ENCODE data around the gene GALM.

Gene GALM

GRCh38 chr2:38629684-38630083 lies 36.2 kb upstream of the GALM start:
- H3K27ac ChIP-seq, result no peak overlapping the region
- no peak for TF ChIP-seq CTCF (conservative IDR thresholded peaks at IDR 0.05; ENCODE audit: low read depth, low read length)
- H4K20me1 ChIP-seq (ENCODE audit: insufficient read depth), result no peaks in the 10 kb centered on the region
- H3K9ac ChIP-seq, result no peak overlapping the region
- no peaks in the 10 kb centered on the region for H3K79me2 ChIP-seq (ENCODE audit: insufficient read depth, low read depth)
- H3K4me3 ChIP-seq (IDR thresholded peaks at IDR 0.05; ENCODE audit: insufficient read depth, low read depth, low read length), result no peak overlapping the region
- H3K36me3 ChIP-seq (ENCODE audit: insufficient read depth), result no peaks in the 10 kb centered on the region
- H3K4me1 ChIP-seq (ENCODE audit: low read depth, poor library complexity, severe bottlenecking), result peaks cover 17% of the 10 kb centered on the region
- H3K4me2 ChIP-seq, result no peak overlapping the region
- no peaks in the 10 kb centered on the region for H3K27me3 ChIP-seq (ENCODE audit: insufficient read depth, low read depth)
- H2AFZ ChIP-seq (ENCODE audit: low read depth), result no peak overlapping the region

GRCh38 chr2:38631976-38632375 lies 33.9 kb upstream of the GALM start:
- no peaks in the 10 kb centered on the region for H3K36me3 ChIP-seq (ENCODE audit: insufficient read depth)
- H3K4me1 ChIP-seq (ENCODE audit: low read depth, poor library complexity, severe bottlenecking), result peaks cover 30% of the 10 kb centered on the region
- H3K79me2 ChIP-seq (ENCODE audit: insufficient read depth, low read depth), result no peaks in the 10 kb centered on the region
- H3K9ac ChIP-seq, result no peak overlapping the region
- H3K4me2 ChIP-seq, result no peak overlapping the region
- no peak overlapping the region for H3K4me3 ChIP-seq (IDR thresholded peaks at IDR 0.05; ENCODE audit: insufficient read depth, low read depth, low read length)
- no peak overlapping the region for H3K27ac ChIP-seq
- H2AFZ ChIP-seq (ENCODE audit: low read depth), result no peak overlapping the region
- no peak for TF ChIP-seq CTCF (conservative IDR thresholded peaks at IDR 0.05; ENCODE audit: low read depth, low read length)
- H3K27me3 ChIP-seq (ENCODE audit: insufficient read depth, low read depth), result no peaks in the 10 kb centered on the region
- no peaks in the 10 kb centered on the region for H4K20me1 ChIP-seq (ENCODE audit: insufficient read depth)

- Histone ChIP-seq H2AFZ (ENCODE audit: low read depth) (no peak overlapping the region), H3K9ac (no peak overlapping the region), H3K4me2 (no peak overlapping the region), H3K27me3 (ENCODE audit: insufficient read depth, low read depth) (no peaks in the 10 kb centered on the region), H3K27ac (no peak overlapping the region), H3K79me2 (ENCODE audit: insufficient read depth, low read depth) (no peaks in the 10 kb centered on the region), H3K4me1 (ENCODE audit: low read depth, poor library complexity, severe bottlenecking) (peaks cover 30% of the 10 kb centered on the region), H4K20me1 (ENCODE audit: insufficient read depth) (no peaks in the 10 kb centered on the region), H3K4me3 (IDR thresholded peaks at IDR 0.05; ENCODE audit: insufficient read depth, low read depth, low read length) (no peak overlapping the region), H3K36me3 (ENCODE audit: insufficient read depth) (no peaks in the 10 kb centered on the region)
- no peak for TF ChIP-seq CTCF (conservative IDR thresholded peaks at IDR 0.05; ENCODE audit: low read depth, low read length)
Measured at GRCh38 chr2:38632980-38633379, 32.9 kb upstream of the GALM start.

- peaks cover 36% of the 10 kb centered on the region for H3K4me1 ChIP-seq (ENCODE audit: low read depth, poor library complexity, severe bottlenecking)
- TF ChIP-seq CTCF (conservative IDR thresholded peaks at IDR 0.05; ENCODE audit: low read depth, low read length), result no peak
- H3K79me2 ChIP-seq (ENCODE audit: insufficient read depth, low read depth), result no peaks in the 10 kb centered on the region
- no peak overlapping the region for H3K4me3 ChIP-seq (IDR thresholded peaks at IDR 0.05; ENCODE audit: insufficient read depth, low read depth, low read length)
- H2AFZ ChIP-seq (ENCODE audit: low read depth), result no peak overlapping the region
- peak overlapping the region; percentile 64 for H3K4me2 ChIP-seq
- H3K27ac ChIP-seq, result no peak overlapping the region
- H4K20me1 ChIP-seq (ENCODE audit: insufficient read depth), result no peaks in the 10 kb centered on the region
- no peaks in the 10 kb centered on the region for H3K36me3 ChIP-seq (ENCODE audit: insufficient read depth)
- no peaks in the 10 kb centered on the region for H3K27me3 ChIP-seq (ENCODE audit: insufficient read depth, low read depth)
- no peak overlapping the region for H3K9ac ChIP-seq
Measured at GRCh38 chr2:38633895-38634294, 32.0 kb upstream of the GALM start.
